Measurements from ENCODE around the gene ZNF480.

GRCh38 chr19:52351512-52351911 lies 54.5 kb downstream of the ZNF480 start:
- TF ChIP-seq CTCF (IDR thresholded peaks at IDR 0.05) (no peak), POLR2A (IDR thresholded peaks at IDR 0.05) (no peak)
